HCT116 (cell line): Measurements from ENCODE around the gene SLC25A25.

Experiments used
- CEBPB ChIP-seq: IDR thresholded peaks from 2 replicates; pipeline ENCODE4 v1.6.1; 2012; ENCODE audit warnings: low read depth
- CTCF ChIP-seq, 3 experiments: fragments of 200-600 bp in 1 of 3; sonication (generic) in 1 of 3; IDR thresholded peaks in 2 of 3; conservative IDR thresholded peaks in 1 of 3; 2 replicates each; pipeline ENCODE4 v1.5.1; 2012 to 2017; ENCODE audit warnings: low read depth in 2 of 3, low read length in 2 of 3, antibody characterized with exemption in 1 of 3, borderline replicate concordance in 1 of 3, control low read depth in 1 of 3, mild to moderate bottlenecking in 1 of 3, mixed read lengths in 1 of 3, mixed run types in 1 of 3, moderate library complexity in 1 of 3; ENCODE audit not compliant: insufficient read depth in 1 of 3
- EZH2 ChIP-seq: fragments of 200-600 bp; sonication (generic); IDR thresholded peaks from 2 replicates; pipeline ENCODE4 v1.6.1; 2017; ENCODE audit warnings: antibody characterized with exemption, mixed run types
- EZH2phosphoT487 ChIP-seq: fragments of 200-600 bp; IDR thresholded peaks from 2 replicates; pipeline ENCODE4 v1.6.1; 2018; ENCODE audit warnings: antibody characterized with exemption, borderline replicate concordance
- POLR2A ChIP-seq: IDR thresholded peaks from 2 replicates; pipeline ENCODE4 v1.7.0; 2011; ENCODE audit warnings: borderline replicate concordance; ENCODE audit not compliant: insufficient read depth, insufficient read length; ENCODE audit errors: extremely low read depth
- POLR2AphosphoS5 ChIP-seq: IDR thresholded peaks from 2 replicates; pipeline ENCODE4 v1.6.1; 2011; ENCODE audit warnings: mild to moderate bottlenecking, low read depth, low read length, moderate library complexity
- SIN3A ChIP-seq: IDR thresholded peaks from 2 replicates; pipeline ENCODE4 v1.6.1; 2012; ENCODE audit warnings: low read depth
- SP1 ChIP-seq: IDR thresholded peaks from 2 replicates; pipeline ENCODE4 v1.6.1; 2012; ENCODE audit warnings: low read depth
- YY1 ChIP-seq: IDR thresholded peaks from 2 replicates; pipeline ENCODE4 v1.6.1; 2011; ENCODE audit warnings: low read length, low read depth, moderate library complexity, mild to moderate bottlenecking; ENCODE audit not compliant: insufficient replicate concordance; ENCODE audit errors: extremely low read depth

DNA sequence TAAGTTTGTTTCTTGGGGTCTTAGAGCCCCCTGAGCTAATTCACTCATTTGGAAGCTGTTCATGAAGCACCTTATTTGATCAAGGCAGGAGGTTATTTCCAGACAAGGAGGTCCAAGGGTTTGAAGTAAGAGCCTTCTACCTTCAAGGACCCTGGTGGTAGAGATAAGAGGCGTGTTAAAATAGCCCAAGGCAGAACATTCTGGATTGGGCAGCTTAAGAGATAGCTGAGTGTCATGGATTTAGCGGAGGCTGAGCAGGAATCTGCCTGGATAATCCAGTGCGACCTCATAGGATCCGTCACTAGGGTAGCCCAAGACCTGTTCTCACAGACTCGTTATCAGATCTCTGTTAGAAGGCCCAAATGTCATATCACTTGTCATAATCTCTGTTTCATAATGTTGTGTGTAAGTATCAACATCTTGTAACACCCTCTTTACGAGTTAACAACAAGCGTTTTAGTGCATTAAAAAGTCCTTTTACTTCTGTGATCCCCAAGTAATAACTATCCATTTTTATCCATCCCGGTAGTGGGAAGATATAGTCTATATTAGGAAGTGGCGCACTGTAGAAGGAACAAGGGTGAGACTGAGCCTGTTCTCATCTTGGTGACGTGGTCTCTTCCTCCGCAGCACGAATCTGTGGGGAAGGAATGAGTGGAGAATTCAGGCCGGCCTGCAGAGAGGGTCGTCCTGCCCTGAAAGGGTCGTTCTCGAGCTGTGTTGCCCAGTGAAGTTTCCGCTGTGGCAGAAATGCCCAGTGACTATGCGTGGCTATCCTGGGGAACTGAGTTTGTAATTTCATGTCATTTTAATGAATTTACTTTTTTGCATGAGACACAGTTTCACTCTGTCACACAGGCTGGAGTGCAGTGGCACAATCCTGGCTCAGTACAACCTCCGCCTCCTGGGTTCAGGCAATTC is 28.8 kb downstream of the SLC25A25 start:
- TF ChIP-seq CTCF (IDR thresholded peaks at IDR 0.05 in 2 of 3, conservative IDR thresholded peaks at IDR 0.05 in 1 of 3; ENCODE audit: borderline replicate concordance in 1 of 3, insufficient read depth in 1 of 3, low read depth in 2 of 3, low read length in 2 of 3) (no peak), POLR2A (no peak), EZH2 (no peak), YY1 (no peak), SP1 (no peak), SIN3A (no peak), CEBPB (no peak), EZH2phosphoT487 (no peak), POLR2AphosphoS5 (no peak)
